A549 (cell line): ENCODE data around the gene PPP1R9A.

Source experiments
- CHD2 ChIP-seq: fragments of 150-350 bp; IDR thresholded peaks from 2 replicates; pipeline ENCODE4 v1.6.1; 2014; ENCODE audit warnings: low read length; ENCODE audit not compliant: partially characterized antibody
- CTCF ChIP-seq: fragments of >200 bp; sonication (Bioruptor Twin); formaldehyde crosslinking; IDR thresholded peaks from 3 replicates; pipeline ENCODE4 v1.5.1; 2016
- HDAC2 ChIP-seq: fragments of 200-600 bp; sonication (generic); IDR thresholded peaks from 2 replicates; pipeline ENCODE4 v1.6.1; 2016
- POLR2A ChIP-seq: IDR thresholded peaks from 2 replicates; pipeline ENCODE4 v1.6.1; 2012; ENCODE audit warnings: mild to moderate bottlenecking, low read length
- RAD21 ChIP-seq, 2 experiments: fragments of >200 bp in 1 of 2; sonication (Bioruptor Twin) in 1 of 2; formaldehyde crosslinking in 1 of 2; IDR thresholded peaks in 1 of 2; conservative IDR thresholded peaks in 1 of 2; 2 replicates in 1 of 2; 3 replicates in 1 of 2; pipeline ENCODE4 v1.6.1; 2012 to 2018; ENCODE audit warnings: inconsistent platforms in 1 of 2
- RCOR1 ChIP-seq: fragments of 150-350 bp; IDR thresholded peaks from 2 replicates; pipeline ENCODE4 v1.6.1; 2014; ENCODE audit warnings: antibody characterized with exemption, low read length, low read depth
- REST ChIP-seq: fragments of 200-600 bp; sonication (generic); IDR thresholded peaks from 2 replicates; pipeline ENCODE4 v1.6.1; 2016; ENCODE audit warnings: antibody characterized with exemption, mild to moderate bottlenecking, moderate library complexity
- USF2 ChIP-seq: fragments of 450-650 bp; IDR thresholded peaks from 2 replicates; pipeline ENCODE4 v1.6.1; 2014; ENCODE audit warnings: antibody characterized with exemption

- TF ChIP-seq HDAC2 = no peak
- no peak for TF ChIP-seq CTCF
- TF ChIP-seq RAD21 (conservative IDR thresholded peaks at IDR 0.05 in 1 of 2, IDR thresholded peaks at IDR 0.05 in 1 of 2) = no peak
- no peak for TF ChIP-seq USF2
- no peak for TF ChIP-seq CHD2
- no peak for TF ChIP-seq REST
- no peak for TF ChIP-seq POLR2A
- TF ChIP-seq RCOR1 = no peak
Observed at GRCh38 chr7:94957061-94957460, 49.7 kb downstream of the PPP1R9A start.
